ENCODE data around the gene VENTX.

DNA sequence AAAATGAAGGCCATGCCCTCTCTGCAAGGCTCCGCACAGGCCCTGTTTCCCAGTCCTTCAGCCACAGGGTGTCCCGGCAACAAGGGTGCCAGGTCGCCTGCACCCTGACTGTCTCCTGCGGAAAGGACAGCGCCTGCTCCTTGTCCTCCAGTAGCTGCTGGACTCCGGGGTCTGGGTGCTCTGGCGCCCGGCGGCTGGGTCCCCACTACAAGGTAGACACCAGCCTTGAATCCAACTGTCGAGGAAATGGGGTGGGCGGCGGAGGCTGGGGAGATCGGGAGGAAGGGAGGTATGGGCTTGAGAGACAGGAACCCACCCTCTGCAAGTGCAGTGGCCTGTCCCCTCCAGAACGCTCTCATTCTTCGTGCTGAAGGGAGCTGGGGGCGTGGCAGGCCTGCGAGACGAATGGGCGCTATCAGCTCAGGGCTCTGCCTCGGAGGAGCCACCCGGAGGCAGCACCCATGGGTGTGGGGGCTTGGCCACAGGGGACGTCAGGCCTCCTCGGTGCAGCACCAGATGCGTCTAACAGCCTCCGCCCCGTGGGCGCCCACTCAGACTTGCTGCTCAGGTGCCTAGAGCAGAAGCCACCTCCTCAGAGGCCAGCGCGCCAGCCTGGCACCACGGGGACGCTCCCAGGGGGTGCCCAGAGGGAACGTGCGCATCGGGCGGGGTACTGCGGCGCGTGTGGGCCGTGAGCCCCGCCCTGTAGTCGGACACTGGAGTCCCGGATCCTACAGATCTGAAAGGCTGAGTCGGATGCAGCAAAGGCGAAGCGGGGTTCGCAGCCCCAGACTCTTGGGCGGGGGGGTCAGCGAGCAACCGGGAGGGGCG, 23.5 kb downstream of the VENTX start:
- TF ChIP-seq CTCF (conservative IDR thresholded peaks at IDR 0.05; ENCODE audit: low read depth, low read length) (no peak), EZH2 (IDR thresholded peaks at IDR 0.05; ENCODE audit: low read length, unreplicated experiment) (no peak), EZH2phosphoT487 (IDR thresholded peaks at IDR 0.05; ENCODE audit: borderline replicate concordance, low read length) (no peak)

Data from PC-3 (cell line).